Right lobe of liver (tissue), 6 donors: ENCODE results near the gene C4BPA. TPM values are rescaled to one million over a fixed set of nuclear protein-coding genes. Genes with fewer than 3 reads are reported as not detected.

Experiments used
- ATAC-seq, 4 donors: fragments of 200-7000 bp; cut with Tn5 transposase; one replicate each; pipeline ENCODE4 v1.9.1; 2020; ENCODE audit warnings: mild to moderate bottlenecking in 4 of 4, moderate library complexity in 4 of 4
- DNase-seq, 3 donors: peaks; one replicate each; pipeline ENCODE4 v3.0.0-alpha.2; 2020
- H3K27ac ChIP-seq, 3 donors: fragments of 200-600 bp; one replicate each; pipeline ENCODE4 v1.8.0; 2022
- H3K27me3 ChIP-seq, 2 donors: fragments of 200-600 bp; one replicate each; pipeline ENCODE4 v1.8.0; 2022
- H3K36me3 ChIP-seq, 4 donors: fragments of 200-600 bp; sonication (generic) in 1 of 4; one replicate each; pipeline versions ENCODE4 v1.5.1 to v1.8.0; 2017 to 2022; ENCODE audit warnings: control low read depth in 1 of 4
- H3K4me1 ChIP-seq, 4 donors: fragments of 200-600 bp; sonication (generic) in 1 of 4; one replicate each; pipeline versions ENCODE4 v1.5.1 to v1.8.0; 2017 to 2022; ENCODE audit warnings: control low read depth in 1 of 4
- H3K4me3 ChIP-seq, 3 donors: fragments of 200-600 bp; one replicate each; pipeline ENCODE4 v1.8.0; 2022
- H3K9me3 ChIP-seq, 4 donors: fragments of 200-600 bp; sonication (generic) in 1 of 4; one replicate each; pipeline versions ENCODE4 v1.5.1 to v1.8.0; 2017 to 2022; ENCODE audit warnings: control low read depth in 1 of 4
- POLR2A ChIP-seq: fragments of 450-650 bp; IDR thresholded peaks from one replicate; pipeline ENCODE4 v1.6.1; 2017; ENCODE audit warnings: antibody characterized with exemption, mild to moderate bottlenecking
- WGBS: methylation state at CpG from one replicate; pipeline ENCODE4 v1.1.6; 2018; ENCODE audit warnings: low coverage, low lambda C conversion rate; ENCODE audit not compliant: insufficient coverage; ENCODE audit errors: missing lambda C conversion rate; 5-methylcytosine and 5-hydroxymethylcytosine counted together
- intact Hi-C, 2 donors: fragments of 100-400 bp; cut with DNase I; formaldehyde crosslinking; loops; one replicate each; pipeline versions ENCODE4 v1.11.2 to v1.14.1; 2022
- total RNA-seq, 6 experiments: library from RNA; depleted of rRNA in 2 of 6; stranded (reverse); fragments of >200 nt in 2 of 6; fragmentation: NEBNext Ultra II Directional in 3 of 6; extraction: Animal tissue kit (Norgen Biotek cat#: 25700) in 3 of 6; gene quantifications; one replicate each; pipeline versions ENCODE4 v1.1.0 to v1.2.4, GENCODE V29; 2016 to 2023
- TF ChIP-seq, protein P1 (sequence below), 4 donors: fragments of 200-600 bp in 3 of 4; fragments of 450-650 bp in 1 of 4; IDR thresholded peaks; one replicate each; pipeline versions ENCODE4 v1.5.1 to v1.8.0; 2016 to 2022; ENCODE audit warnings: antibody characterized with exemption in 4 of 4, mild to moderate bottlenecking in 2 of 4
- donor health status: DM: no; HTN: yes; CAD: no.
- donor health status: DM: no; HTN: no; CAD: no.
- donor health status: DM: no; HTN: no; CAD: no.
- donor health status: DM: no; HTN: yes; CAD: no.
- donor health status: DM: no; HTN: yes; CAD: no.

Gene C4BPA
- total RNA-seq, 6 experiments from 2014 or later: 746 to 1,325 (median 959) TPM

DNA sequence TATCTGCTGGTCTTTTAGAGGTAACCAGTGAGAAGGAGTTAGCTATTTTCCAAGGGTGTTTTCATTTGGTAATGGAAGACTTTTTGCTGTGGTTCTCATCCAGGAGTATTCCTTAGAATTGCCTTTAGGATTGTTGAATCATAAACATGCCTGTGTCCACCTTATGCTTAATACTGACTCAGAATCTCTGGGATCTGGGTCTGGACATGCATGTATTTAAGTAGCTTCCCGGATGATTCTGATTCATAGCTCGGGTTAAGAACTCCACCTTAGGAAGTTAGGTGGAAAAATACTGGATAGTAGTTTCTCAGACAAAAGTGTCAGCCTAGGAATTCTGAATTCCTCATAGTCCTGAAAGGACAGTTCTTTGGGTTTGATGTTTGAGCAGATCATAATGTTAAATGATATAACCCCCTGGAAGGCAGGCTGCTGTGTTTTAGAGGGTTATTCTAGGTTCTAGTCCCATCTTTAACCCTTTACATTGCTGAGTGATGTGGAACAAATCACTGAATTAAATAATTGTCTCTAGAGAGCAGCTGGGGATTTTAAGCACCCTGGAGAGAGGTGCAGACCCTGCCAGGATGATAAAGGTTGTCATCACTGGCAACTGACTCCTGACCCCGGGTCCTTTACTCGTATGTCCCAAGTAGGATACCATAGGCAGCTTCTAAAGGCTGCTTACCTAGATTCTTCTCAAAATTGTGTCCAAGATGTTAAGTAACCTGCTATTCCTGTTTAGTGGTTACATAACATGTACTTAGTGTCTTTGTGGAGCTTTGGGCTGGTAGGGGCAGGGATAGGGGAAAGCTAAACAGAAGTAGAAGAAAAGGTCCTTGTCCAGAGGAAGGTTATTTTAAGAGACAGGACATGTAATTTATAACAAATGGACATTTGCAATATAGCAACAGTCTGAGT lies 29.9 kb upstream of the C4BPA start:
- Histone ChIP-seq H3K36me3 (peaks cover 0 to 6% (median under 1%) of the 10 kb centered on the region in 4 donors), H3K9me3 (no peaks in the 10 kb centered on the region), H3K4me3 (no peak overlapping the region), H3K4me1 (peaks cover 0 to 11% (median 0%) of the 10 kb centered on the region in 4 donors), H3K27ac (no peak overlapping the region), H3K27me3 (no peaks in the 10 kb centered on the region)
- ATAC-seq (no peak), DNase-seq (no peak)
- 58% methylated on average over 4 of the region's 4 CpGs for WGBS
- TF ChIP-seq POLR2A: no peak
- TF ChIP-seq, protein P1, sequence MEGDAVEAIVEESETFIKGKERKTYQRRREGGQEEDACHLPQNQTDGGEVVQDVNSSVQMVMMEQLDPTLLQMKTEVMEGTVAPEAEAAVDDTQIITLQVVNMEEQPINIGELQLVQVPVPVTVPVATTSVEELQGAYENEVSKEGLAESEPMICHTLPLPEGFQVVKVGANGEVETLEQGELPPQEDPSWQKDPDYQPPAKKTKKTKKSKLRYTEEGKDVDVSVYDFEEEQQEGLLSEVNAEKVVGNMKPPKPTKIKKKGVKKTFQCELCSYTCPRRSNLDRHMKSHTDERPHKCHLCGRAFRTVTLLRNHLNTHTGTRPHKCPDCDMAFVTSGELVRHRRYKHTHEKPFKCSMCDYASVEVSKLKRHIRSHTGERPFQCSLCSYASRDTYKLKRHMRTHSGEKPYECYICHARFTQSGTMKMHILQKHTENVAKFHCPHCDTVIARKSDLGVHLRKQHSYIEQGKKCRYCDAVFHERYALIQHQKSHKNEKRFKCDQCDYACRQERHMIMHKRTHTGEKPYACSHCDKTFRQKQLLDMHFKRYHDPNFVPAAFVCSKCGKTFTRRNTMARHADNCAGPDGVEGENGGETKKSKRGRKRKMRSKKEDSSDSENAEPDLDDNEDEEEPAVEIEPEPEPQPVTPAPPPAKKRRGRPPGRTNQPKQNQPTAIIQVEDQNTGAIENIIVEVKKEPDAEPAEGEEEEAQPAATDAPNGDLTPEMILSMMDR (IDR thresholded peaks at IDR 0.05): no peak
- intact Hi-C loops: no loop called here

DNA sequence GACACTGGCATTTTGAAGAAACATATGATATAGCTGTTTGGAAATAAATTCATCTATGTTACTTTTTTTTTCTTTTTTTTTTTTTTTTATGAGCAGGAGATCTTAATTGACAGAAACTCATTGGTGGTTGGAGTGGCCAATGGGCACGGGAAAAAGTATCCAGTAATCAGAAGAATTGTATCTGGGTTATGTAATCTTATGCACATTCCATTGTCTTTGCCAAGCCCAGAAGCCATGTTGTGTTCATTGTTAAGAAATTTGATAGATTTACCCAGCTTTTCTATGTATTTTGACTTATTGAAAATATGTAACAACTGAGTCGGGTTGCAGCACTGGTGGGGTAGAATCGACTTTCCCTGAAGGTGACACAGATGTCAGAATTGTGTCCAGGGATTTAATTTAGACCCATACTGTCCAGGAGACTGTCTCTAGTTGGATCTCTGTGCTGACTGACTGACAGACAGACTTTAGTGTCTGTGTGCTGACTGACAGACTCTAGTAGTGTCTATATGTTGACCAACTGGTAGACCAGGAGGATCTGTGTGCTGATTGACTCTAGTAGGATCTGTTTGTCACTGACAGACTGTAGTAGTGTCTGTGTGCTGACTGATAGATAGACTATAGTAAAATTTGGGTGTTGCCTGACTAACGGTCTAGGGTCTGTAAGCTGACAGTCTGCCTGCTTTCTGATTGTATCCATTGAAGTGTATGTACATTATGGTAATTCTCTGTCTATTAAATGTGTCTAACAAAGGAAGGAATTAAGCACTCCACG lies 27.7 kb upstream of the C4BPA start:
- WGBS: 54% methylated on average over 4 of the region's 5 CpGs
- TF ChIP-seq, protein P1 (IDR thresholded peaks at IDR 0.05): no peak
- TF ChIP-seq POLR2A: no peak
- H3K4me1 ChIP-seq: peaks cover 0 to 12% (median under 1%) of the 10 kb centered on the region in 4 donors
- intact Hi-C loops: no loop called here
- DNase-seq (no peak), ATAC-seq (no peak)
- H3K27ac ChIP-seq: no peak overlapping the region
- H3K4me3 ChIP-seq: no peak overlapping the region
- H3K9me3 ChIP-seq: no peaks in the 10 kb centered on the region
- H3K27me3 ChIP-seq: no peaks in the 10 kb centered on the region
- peaks cover 0 to 2% (median 0%) of the 10 kb centered on the region in 4 donors for H3K36me3 ChIP-seq

GRCh38 chr1:207077012-207077411 lies 27.0 kb upstream of the C4BPA start:
- Histone ChIP-seq H3K36me3 (no peaks in the 10 kb centered on the region), H3K9me3 (no peaks in the 10 kb centered on the region), H3K27me3 (no peaks in the 10 kb centered on the region), H3K27ac (no peak overlapping the region), H3K4me1 (peaks cover 0 to 19% (median 2%) of the 10 kb centered on the region in 4 donors), H3K4me3 (no peak overlapping the region)
- TF ChIP-seq, protein P1 (IDR thresholded peaks at IDR 0.05): no peak
- TF ChIP-seq POLR2A: no peak
- intact Hi-C loops: no loop called here
- ATAC-seq: no peak
- WGBS: 94% methylated on average over 1 of the region's 1 CpG
- no peak for DNase-seq

- WGBS: 26% methylated on average over 6 of the region's 6 CpGs
- peak overlapping the region in 1 of 3 donors; percentile 12 for H3K27ac ChIP-seq
- ATAC-seq: peak; percentile 89 to 95 (median 93)
- no peaks in the 10 kb centered on the region for H3K36me3 ChIP-seq
- intact Hi-C loops: no loop called here
- DNase-seq: peak in 1 of 3 donors; percentile 73
- H3K9me3 ChIP-seq: no peaks in the 10 kb centered on the region
- peaks cover 0 to 19% (median 2%) of the 10 kb centered on the region in 4 donors for H3K4me1 ChIP-seq
- H3K4me3 ChIP-seq: no peak overlapping the region
- H3K27me3 ChIP-seq: no peaks in the 10 kb centered on the region
- TF ChIP-seq, protein P1 (IDR thresholded peaks at IDR 0.05): peak; percentile 89 to 92 (median 90)
- TF ChIP-seq POLR2A: no peak
Measured at GRCh38 chr1:207077470-207078377, 26.3 kb upstream of the C4BPA start.
